OCI-LY7 (cell line): Measurements from ENCODE around the gene RBM38.

Experiments
- EZH2phosphoT487 ChIP-seq: fragments of 200-600 bp; sonication (generic); IDR thresholded peaks from 2 replicates; pipeline ENCODE4 v1.6.1; 2018; ENCODE audit warnings: low read depth, borderline replicate concordance, mild to moderate bottlenecking, mixed run types, antibody characterized with exemption, low read length, moderate library complexity, mixed read lengths
- TF ChIP-seq, protein P1 (sequence below): fragments of 200-600 bp; sonication (generic); conservative IDR thresholded peaks from 2 replicates; pipeline ENCODE4 v1.5.1; 2014; ENCODE audit warnings: mild to moderate bottlenecking, antibody characterized with exemption, low read length, moderate library complexity, mixed read lengths

DNA sequence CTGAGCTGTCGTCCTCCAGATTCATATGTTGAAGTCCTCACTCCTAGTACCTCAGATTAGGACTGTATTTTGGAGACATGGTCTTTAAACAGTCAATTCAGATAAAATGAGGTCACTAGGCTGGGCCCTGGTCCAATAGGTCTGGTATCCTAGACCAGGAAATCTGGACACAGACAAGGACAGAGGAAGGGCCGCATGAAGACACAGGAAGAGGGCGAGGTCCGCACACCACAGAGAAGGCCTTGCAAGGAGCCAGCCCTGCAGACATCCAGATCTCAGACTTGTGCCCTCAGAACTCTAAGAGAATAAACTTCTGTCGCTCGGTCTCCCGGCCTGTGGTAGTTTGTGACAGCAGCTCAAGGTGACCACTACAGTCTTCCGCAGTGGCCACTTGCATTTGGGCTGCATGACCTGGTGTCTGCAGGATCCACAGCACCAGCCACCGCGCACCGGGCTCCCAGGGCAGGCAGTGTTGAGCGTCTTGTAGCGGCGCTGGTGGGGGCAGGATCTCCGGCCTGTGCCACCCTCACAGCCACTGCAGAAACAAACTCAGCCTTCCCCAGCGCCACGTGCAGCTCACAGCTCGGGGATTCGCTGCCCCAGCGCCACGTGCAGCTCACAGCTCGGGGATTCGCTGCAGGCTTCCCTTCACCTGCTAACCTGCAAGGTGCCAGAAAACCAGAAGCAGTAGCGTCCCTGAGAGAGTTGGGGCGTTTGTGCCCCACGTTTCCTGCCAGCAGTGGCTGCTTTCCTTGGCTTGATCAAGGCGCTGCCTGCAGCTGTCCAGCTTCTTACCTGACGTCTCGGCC lies 6.0 kb upstream of the RBM38 start:
- no peak for TF ChIP-seq EZH2phosphoT487
- TF ChIP-seq, protein P1, sequence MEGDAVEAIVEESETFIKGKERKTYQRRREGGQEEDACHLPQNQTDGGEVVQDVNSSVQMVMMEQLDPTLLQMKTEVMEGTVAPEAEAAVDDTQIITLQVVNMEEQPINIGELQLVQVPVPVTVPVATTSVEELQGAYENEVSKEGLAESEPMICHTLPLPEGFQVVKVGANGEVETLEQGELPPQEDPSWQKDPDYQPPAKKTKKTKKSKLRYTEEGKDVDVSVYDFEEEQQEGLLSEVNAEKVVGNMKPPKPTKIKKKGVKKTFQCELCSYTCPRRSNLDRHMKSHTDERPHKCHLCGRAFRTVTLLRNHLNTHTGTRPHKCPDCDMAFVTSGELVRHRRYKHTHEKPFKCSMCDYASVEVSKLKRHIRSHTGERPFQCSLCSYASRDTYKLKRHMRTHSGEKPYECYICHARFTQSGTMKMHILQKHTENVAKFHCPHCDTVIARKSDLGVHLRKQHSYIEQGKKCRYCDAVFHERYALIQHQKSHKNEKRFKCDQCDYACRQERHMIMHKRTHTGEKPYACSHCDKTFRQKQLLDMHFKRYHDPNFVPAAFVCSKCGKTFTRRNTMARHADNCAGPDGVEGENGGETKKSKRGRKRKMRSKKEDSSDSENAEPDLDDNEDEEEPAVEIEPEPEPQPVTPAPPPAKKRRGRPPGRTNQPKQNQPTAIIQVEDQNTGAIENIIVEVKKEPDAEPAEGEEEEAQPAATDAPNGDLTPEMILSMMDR, result no peak
